Panc1 (cell line): ENCODE measurements around the gene CACNG7. TPM values are rescaled to one million over a fixed set of nuclear protein-coding genes. Genes with fewer than 3 reads are reported as not detected.

ENCODE experiments used
- ATAC-seq: fragments of 200-7000 bp; cut with Tn5 transposase; 2 replicates; pipeline ENCODE4 v1.9.1; 2020; ENCODE audit warnings: mild to moderate bottlenecking, moderate library complexity
- BruUV-seq: library from RNA; stranded (reverse); fragments of 400-500 nt; replicated peaks from 2 replicates; lab custom pipeline; 2021; lab: Mats Ljungman, UMichigan
- CTCF ChIA-PET: fragments of 300-600 bp; sonication (Branson Sonifier 250); formaldehyde crosslinking; loops from one replicate; lab custom pipeline; 2022; ENCODE audit warnings: antibody characterized with exemption; lab: Charles Lee
- POLR2A ChIA-PET: fragments of 300-600 bp; sonication (Branson Sonifier 250); formaldehyde crosslinking; loops from one replicate; lab custom pipeline; 2022; ENCODE audit warnings: antibody characterized with exemption; lab: Charles Lee
- DNase-seq: peaks from one replicate; pipeline ENCODE4 v3.0.0-alpha.2; 2010; ENCODE audit warnings: low read depth, low spot score
- H3K27ac ChIP-seq: 2 replicates; pipeline ENCODE4 v1.5.1; 2011; ENCODE audit warnings: mild to moderate bottlenecking, low read length, inconsistent platforms
- H3K27me3 ChIP-seq: fragments of 200-500 bp; sonication (Bioruptor generic); 2 replicates; pipeline ENCODE4 v1.6.0; 2014; ENCODE audit warnings: low read length, inconsistent platforms; ENCODE audit not compliant: control insufficient read depth, insufficient read depth
- H3K36me3 ChIP-seq: fragments of 200-500 bp; sonication (Bioruptor generic); 2 replicates; pipeline ENCODE4 v1.5.1; 2014; ENCODE audit warnings: inconsistent platforms, mild to moderate bottlenecking, low read length, moderate library complexity; ENCODE audit not compliant: control insufficient read depth, insufficient read depth
- H3K4me1 ChIP-seq: 2 replicates; pipeline ENCODE4 v1.5.1; 2011; ENCODE audit warnings: inconsistent platforms, mild to moderate bottlenecking, low read length, moderate library complexity; ENCODE audit not compliant: control insufficient read depth, insufficient read depth
- H3K4me3 ChIP-seq, 2 experiments: 2 replicates each; pipeline ENCODE4 v1.5.1; 2011 to 2012; ENCODE audit warnings: low read depth in 2 of 2, low read length in 2 of 2, mild to moderate bottlenecking in 2 of 2, inconsistent platforms in 1 of 2, moderate library complexity in 1 of 2
- H3K9me3 ChIP-seq: fragments of 200-500 bp; sonication (Bioruptor generic); 2 replicates; pipeline ENCODE4 v1.5.1; 2014; ENCODE audit warnings: low read depth, mild to moderate bottlenecking, inconsistent platforms, low read length, moderate library complexity; ENCODE audit not compliant: control insufficient read depth, insufficient read depth
- POLR2AphosphoS5 ChIP-seq: IDR thresholded peaks from 2 replicates; pipeline ENCODE4 v1.6.1; 2012; ENCODE audit warnings: mild to moderate bottlenecking, low read depth, low read length, moderate library complexity
- SIN3A ChIP-seq: IDR thresholded peaks from 2 replicates; pipeline ENCODE4 v1.6.1; 2012; ENCODE audit warnings: low read depth, mild to moderate bottlenecking, low read length, moderate library complexity, borderline replicate concordance; ENCODE audit not compliant: insufficient read depth
- TCF7L2 ChIP-seq: IDR thresholded peaks from 2 replicates; pipeline ENCODE4 v1.6.1; 2011; ENCODE audit warnings: mild to moderate bottlenecking, low read depth, low read length, inconsistent platforms
- in situ Hi-C: cut with HindIII; loops from 2 replicates; pipeline ENCODE4 v1.10.0; 2016; ENCODE audit warnings: low sequenced_read_pairs, low pct_unique_long_range_greater_than_20kb
- intact Hi-C: fragments of 100-400 bp; cut with micrococcal nuclease; formaldehyde crosslinking; loops from one replicate; pipeline ENCODE4 v1.10.0; 2022; ENCODE audit not compliant: unreplicated experiment
- total RNA-seq: library from RNA; stranded (reverse); gene quantifications from one replicate; pipeline ENCODE4 v1.2.1, GENCODE V29; 2021; ENCODE audit not compliant: unreplicated experiment
- TF ChIP-seq, protein P1 (sequence below), 2 experiments: IDR thresholded peaks; 2 replicates each; pipeline ENCODE4 v1.6.1; 2011 to 2012; ENCODE audit warnings: low read depth in 2 of 2, control low read depth in 1 of 2, low read length in 1 of 2, mild to moderate bottlenecking in 1 of 2, moderate library complexity in 1 of 2; ENCODE audit not compliant: insufficient read depth in 1 of 2
- TF ChIP-seq, protein P2 (sequence below): fragments of 450-650 bp; IDR thresholded peaks from 2 replicates; pipeline ENCODE4 v1.5.1; 2017; ENCODE audit warnings: mild to moderate bottlenecking

CACNG7 gene
- total RNA-seq, 1 experiment from 2014 or later = 7.7 TPM

- in situ Hi-C loops = no loop called here
- Histone ChIP-seq H3K4me3 (no peak overlapping the region), H3K9me3 (no peaks in the 10 kb centered on the region), H3K27me3 (no peaks in the 10 kb centered on the region), H3K4me1 (peaks cover 7% of the 10 kb centered on the region; the same call in 1 of the 2 replicates), H3K36me3 (no peaks in the 10 kb centered on the region), H3K27ac (no peak overlapping the region)
- intact Hi-C loops = no loop called here
- TF ChIP-seq, protein P1, sequence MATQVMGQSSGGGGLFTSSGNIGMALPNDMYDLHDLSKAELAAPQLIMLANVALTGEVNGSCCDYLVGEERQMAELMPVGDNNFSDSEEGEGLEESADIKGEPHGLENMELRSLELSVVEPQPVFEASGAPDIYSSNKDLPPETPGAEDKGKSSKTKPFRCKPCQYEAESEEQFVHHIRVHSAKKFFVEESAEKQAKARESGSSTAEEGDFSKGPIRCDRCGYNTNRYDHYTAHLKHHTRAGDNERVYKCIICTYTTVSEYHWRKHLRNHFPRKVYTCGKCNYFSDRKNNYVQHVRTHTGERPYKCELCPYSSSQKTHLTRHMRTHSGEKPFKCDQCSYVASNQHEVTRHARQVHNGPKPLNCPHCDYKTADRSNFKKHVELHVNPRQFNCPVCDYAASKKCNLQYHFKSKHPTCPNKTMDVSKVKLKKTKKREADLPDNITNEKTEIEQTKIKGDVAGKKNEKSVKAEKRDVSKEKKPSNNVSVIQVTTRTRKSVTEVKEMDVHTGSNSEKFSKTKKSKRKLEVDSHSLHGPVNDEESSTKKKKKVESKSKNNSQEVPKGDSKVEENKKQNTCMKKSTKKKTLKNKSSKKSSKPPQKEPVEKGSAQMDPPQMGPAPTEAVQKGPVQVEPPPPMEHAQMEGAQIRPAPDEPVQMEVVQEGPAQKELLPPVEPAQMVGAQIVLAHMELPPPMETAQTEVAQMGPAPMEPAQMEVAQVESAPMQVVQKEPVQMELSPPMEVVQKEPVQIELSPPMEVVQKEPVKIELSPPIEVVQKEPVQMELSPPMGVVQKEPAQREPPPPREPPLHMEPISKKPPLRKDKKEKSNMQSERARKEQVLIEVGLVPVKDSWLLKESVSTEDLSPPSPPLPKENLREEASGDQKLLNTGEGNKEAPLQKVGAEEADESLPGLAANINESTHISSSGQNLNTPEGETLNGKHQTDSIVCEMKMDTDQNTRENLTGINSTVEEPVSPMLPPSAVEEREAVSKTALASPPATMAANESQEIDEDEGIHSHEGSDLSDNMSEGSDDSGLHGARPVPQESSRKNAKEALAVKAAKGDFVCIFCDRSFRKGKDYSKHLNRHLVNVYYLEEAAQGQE (IDR thresholded peaks at IDR 0.05; ENCODE audit: insufficient read depth in 1 of 2, low read depth in 2 of 2, low read length in 1 of 2) = no peak
- ChIA-PET CTCF (interaction anchor here (0.5 to 0.6 kb wide), 2 partner anchors 88 to 196 kb away, joined by 3 to 4 read pairs; no protein-coding TSS in a partner anchor), POLR2A (interaction anchor here (0.6 kb wide), 2 partner anchors 59 to 75 kb away, joined by 6 to 8 read pairs; partner anchors contain the start of gene MYADM)
- ATAC-seq (peak; percentile 46; the same call in 1 of the 2 replicates), DNase-seq (no peak)
- no TSS peak for BruUV-seq
Measured at GRCh38 chr19:53942001-53942786, 33.1 kb downstream of the CACNG7 start.

DNA sequence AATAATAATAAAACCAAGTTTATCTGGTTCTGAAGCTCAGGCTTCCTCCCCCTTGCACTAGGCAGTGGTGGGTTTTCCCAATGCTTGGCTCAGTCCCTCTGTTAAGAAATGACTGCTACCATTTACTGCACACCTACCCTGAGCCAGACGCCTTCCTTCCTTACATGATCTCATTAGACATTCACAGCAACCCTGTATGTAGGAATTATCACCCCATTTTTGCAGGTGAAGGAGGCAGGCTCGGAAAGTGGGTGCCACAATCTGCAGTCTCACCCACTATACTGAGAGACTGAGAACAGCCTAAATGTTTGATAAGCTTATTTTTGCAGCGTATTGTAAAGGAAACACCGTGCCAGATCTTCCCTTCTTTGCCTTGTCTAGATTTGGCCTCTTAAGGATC, 35.3 kb downstream of the CACNG7 start:
- peaks cover 7% of the 10 kb centered on the region; the same call in 1 of the 2 replicates for H3K4me1 ChIP-seq
- no peaks in the 10 kb centered on the region for H3K27me3 ChIP-seq
- BruUV-seq = no TSS peak
- H3K36me3 ChIP-seq = no peaks in the 10 kb centered on the region
- intact Hi-C loops = no loop called here
- no peak for TF ChIP-seq TCF7L2
- TF ChIP-seq POLR2AphosphoS5 = no peak
- TF ChIP-seq SIN3A = no peak
- TF ChIP-seq, protein P1 (IDR thresholded peaks at IDR 0.05; ENCODE audit: insufficient read depth in 1 of 2, low read depth in 2 of 2, low read length in 1 of 2) = no peak
- TF ChIP-seq, protein P2, sequence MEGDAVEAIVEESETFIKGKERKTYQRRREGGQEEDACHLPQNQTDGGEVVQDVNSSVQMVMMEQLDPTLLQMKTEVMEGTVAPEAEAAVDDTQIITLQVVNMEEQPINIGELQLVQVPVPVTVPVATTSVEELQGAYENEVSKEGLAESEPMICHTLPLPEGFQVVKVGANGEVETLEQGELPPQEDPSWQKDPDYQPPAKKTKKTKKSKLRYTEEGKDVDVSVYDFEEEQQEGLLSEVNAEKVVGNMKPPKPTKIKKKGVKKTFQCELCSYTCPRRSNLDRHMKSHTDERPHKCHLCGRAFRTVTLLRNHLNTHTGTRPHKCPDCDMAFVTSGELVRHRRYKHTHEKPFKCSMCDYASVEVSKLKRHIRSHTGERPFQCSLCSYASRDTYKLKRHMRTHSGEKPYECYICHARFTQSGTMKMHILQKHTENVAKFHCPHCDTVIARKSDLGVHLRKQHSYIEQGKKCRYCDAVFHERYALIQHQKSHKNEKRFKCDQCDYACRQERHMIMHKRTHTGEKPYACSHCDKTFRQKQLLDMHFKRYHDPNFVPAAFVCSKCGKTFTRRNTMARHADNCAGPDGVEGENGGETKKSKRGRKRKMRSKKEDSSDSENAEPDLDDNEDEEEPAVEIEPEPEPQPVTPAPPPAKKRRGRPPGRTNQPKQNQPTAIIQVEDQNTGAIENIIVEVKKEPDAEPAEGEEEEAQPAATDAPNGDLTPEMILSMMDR = no peak
- POLR2A ChIA-PET = no interaction called here
- no peak overlapping the region for H3K27ac ChIP-seq
- DNase-seq (no peak), ATAC-seq (no peak)
- no peaks in the 10 kb centered on the region for H3K9me3 ChIP-seq
- CTCF ChIA-PET = no interaction called here
- in situ Hi-C loops = no loop called here
- H3K4me3 ChIP-seq = no peak overlapping the region
